ENCODE results near the gene MLLT3.

The MLLT3 gene

GRCh38 chr9:20593105-20593504, 29.2 kb downstream of the MLLT3 start:
- Histone ChIP-seq H3K4me2 (ENCODE audit: low read depth, low read length, poor library complexity, severe bottlenecking) (no peak overlapping the region), H3K36me3 (ENCODE audit: low read length) (no peaks in the 10 kb centered on the region), H3K9ac (ENCODE audit: low read length) (no peak overlapping the region), H2AFZ (ENCODE audit: low read depth, low read length, severe bottlenecking) (no peak overlapping the region), H3K27me3 (ENCODE audit: low read length) (no peaks in the 10 kb centered on the region), H3K9me3 (ENCODE audit: insufficient read depth, low read length) (no peaks in the 10 kb centered on the region), H3K79me2 (ENCODE audit: insufficient read depth, low read length) (no peaks in the 10 kb centered on the region), H3K27ac (ENCODE audit: low read depth, low read length) (no peak overlapping the region), H3F3A (ENCODE audit: insufficient read depth) (no peaks in the 10 kb centered on the region), H3K9me2 (replicated peaks; ENCODE audit: insufficient read depth, low read length) (no peaks in the 10 kb centered on the region), H3K4me3 (ENCODE audit: insufficient read depth, low read length, poor library complexity, severe bottlenecking) (no peak overlapping the region), H4K20me1 (ENCODE audit: low read depth, low read length) (peaks cover 4% of the 10 kb centered on the region)
- TF ChIP-seq CTCF (IDR thresholded peaks at IDR 0.05; ENCODE audit: insufficient read depth, low read length, poor library complexity, severe bottlenecking) = no peak
- no peak for TF ChIP-seq EZH2phosphoT487 (conservative IDR thresholded peaks at IDR 0.05; ENCODE audit: low read length)

- H4K20me1 ChIP-seq (ENCODE audit: low read depth, low read length) = peaks cover 4% of the 10 kb centered on the region
- no peak overlapping the region for H3K27ac ChIP-seq (ENCODE audit: low read depth, low read length)
- H3K79me2 ChIP-seq (ENCODE audit: insufficient read depth, low read length) = no peaks in the 10 kb centered on the region
Measured at GRCh38 chr9:20592673-20593072, 29.6 kb downstream of the MLLT3 start.

GRCh38 chr9:20591223-20591622, 31.1 kb downstream of the MLLT3 start:
- H3K9me3 ChIP-seq (ENCODE audit: insufficient read depth, low read length) = no peaks in the 10 kb centered on the region
- H4K20me1 ChIP-seq (ENCODE audit: low read depth, low read length) = peaks cover 4% of the 10 kb centered on the region; the same call in 1 of the 2 replicates
- no peak overlapping the region for H2AFZ ChIP-seq (ENCODE audit: low read depth, low read length, severe bottlenecking)
- no peaks in the 10 kb centered on the region for H3K27me3 ChIP-seq (ENCODE audit: low read length)
- TF ChIP-seq CTCF (IDR thresholded peaks at IDR 0.05; ENCODE audit: insufficient read depth, low read length, poor library complexity, severe bottlenecking) (no peak), EZH2phosphoT487 (conservative IDR thresholded peaks at IDR 0.05; ENCODE audit: low read length) (no peak)
- H3F3A ChIP-seq (ENCODE audit: insufficient read depth) = no peaks in the 10 kb centered on the region
- H3K27ac ChIP-seq (ENCODE audit: low read depth, low read length) = no peak overlapping the region
- no peaks in the 10 kb centered on the region for H3K9me2 ChIP-seq (replicated peaks; ENCODE audit: insufficient read depth, low read length)
- H3K9ac ChIP-seq (ENCODE audit: low read length) = no peak overlapping the region
- no peak overlapping the region for H3K4me3 ChIP-seq (ENCODE audit: insufficient read depth, low read length, poor library complexity, severe bottlenecking)
- H3K79me2 ChIP-seq (ENCODE audit: insufficient read depth, low read length) = no peaks in the 10 kb centered on the region
- no peaks in the 10 kb centered on the region for H3K36me3 ChIP-seq (ENCODE audit: low read length)
- H3K4me2 ChIP-seq (ENCODE audit: low read depth, low read length, poor library complexity, severe bottlenecking) = no peak overlapping the region

More at GRCh38 chr9:20592673-20593072, 29.6 kb downstream of the MLLT3 start:
- no peaks in the 10 kb centered on the region for H3K27me3 ChIP-seq (ENCODE audit: low read length)
- no peak overlapping the region for H3K4me3 ChIP-seq (ENCODE audit: insufficient read depth, low read length, poor library complexity, severe bottlenecking)
- H3K36me3 ChIP-seq (ENCODE audit: low read length) = no peaks in the 10 kb centered on the region
- H3F3A ChIP-seq (ENCODE audit: insufficient read depth) = no peaks in the 10 kb centered on the region
- no peak overlapping the region for H3K9ac ChIP-seq (ENCODE audit: low read length)
- H2AFZ ChIP-seq (ENCODE audit: low read depth, low read length, severe bottlenecking) = no peak overlapping the region
- H3K9me2 ChIP-seq (replicated peaks; ENCODE audit: insufficient read depth, low read length) = no peaks in the 10 kb centered on the region
- no peaks in the 10 kb centered on the region for H3K9me3 ChIP-seq (ENCODE audit: insufficient read depth, low read length)
- no peak overlapping the region for H3K4me2 ChIP-seq (ENCODE audit: low read depth, low read length, poor library complexity, severe bottlenecking)
- TF ChIP-seq CTCF (IDR thresholded peaks at IDR 0.05; ENCODE audit: insufficient read depth, low read length, poor library complexity, severe bottlenecking) (no peak), EZH2phosphoT487 (conservative IDR thresholded peaks at IDR 0.05; ENCODE audit: low read length) (no peak)

Measured in SU-DHL-6 (cell line).